A673 (cell line): Measurements from ENCODE around the gene TENT5C. TPM values are rescaled to one million over a fixed set of nuclear protein-coding genes. Genes with fewer than 3 reads are reported as not detected.

ENCODE experiments used
- BruUV-seq: library from RNA; stranded (reverse); fragments of 400-500 nt; replicated peaks from 2 replicates; lab custom pipeline; 2021; lab: Mats Ljungman, UMichigan
- CTCF ChIA-PET: fragments of 300-600 bp; sonication (Branson Sonifier 250); formaldehyde crosslinking; loops from one replicate; lab custom pipeline; 2022; ENCODE audit warnings: antibody characterized with exemption; lab: Charles Lee
- POLR2A ChIA-PET: fragments of 300-600 bp; sonication (Branson Sonifier 250); formaldehyde crosslinking; loops from one replicate; lab custom pipeline; 2022; ENCODE audit warnings: antibody characterized with exemption; ENCODE audit not compliant: low non-redundant PET; lab: Charles Lee
- DNase-seq: peaks from one replicate; pipeline ENCODE4 v3.0.0-alpha.2; 2015; ENCODE audit warnings: low spot score
- H3K27ac ChIP-seq: fragments of 200-600 bp; sonication (generic); 2 replicates; pipeline ENCODE4 v1.5.1; 2016; ENCODE audit warnings: mixed run types, low read depth, mild to moderate bottlenecking, mixed read lengths, antibody characterized with exemption, low read length; ENCODE audit not compliant: poor library complexity, severe bottlenecking
- H3K27me3 ChIP-seq: fragments of 200-600 bp; sonication (generic); replicated peaks from 2 replicates; pipeline ENCODE4 v1.6.1; 2017; ENCODE audit warnings: mixed run types, low read depth, mild to moderate bottlenecking, mixed read lengths, antibody characterized with exemption, low read length; ENCODE audit not compliant: insufficient read depth, poor library complexity
- H3K36me3 ChIP-seq: fragments of 200-600 bp; sonication (generic); 2 replicates; pipeline ENCODE4 v1.6.1; 2016; ENCODE audit warnings: mixed run types, mild to moderate bottlenecking, mixed read lengths, antibody characterized with exemption, low read length; ENCODE audit not compliant: insufficient read depth, poor library complexity, severe bottlenecking
- H3K4me1 ChIP-seq: fragments of 200-600 bp; sonication (generic); 2 replicates; pipeline ENCODE4 v1.6.1; 2017; ENCODE audit warnings: mixed run types, mild to moderate bottlenecking, mixed read lengths, antibody characterized with exemption, low read length; ENCODE audit not compliant: insufficient read depth, poor library complexity, severe bottlenecking
- H3K4me3 ChIP-seq: fragments of 200-600 bp; sonication (generic); 2 replicates; pipeline ENCODE4 v1.5.1; 2016; ENCODE audit warnings: low read depth, mixed run types, mild to moderate bottlenecking, mixed read lengths, low read length; ENCODE audit not compliant: poor library complexity, severe bottlenecking
- H3K9me3 ChIP-seq: fragments of 200-600 bp; sonication (generic); 2 replicates; pipeline ENCODE4 v1.6.1; 2016; ENCODE audit warnings: mixed run types, low read depth, mild to moderate bottlenecking, mixed read lengths, antibody characterized with exemption, low read length; ENCODE audit not compliant: poor library complexity, severe bottlenecking
- EZH2 ChIP-seq: fragments of 200-600 bp; sonication (generic); IDR thresholded peaks from 2 replicates; pipeline ENCODE4 v1.6.1; 2017; ENCODE audit warnings: borderline replicate concordance, low read depth, mild to moderate bottlenecking, mixed read lengths, antibody characterized with exemption, low read length; ENCODE audit not compliant: poor library complexity, severe bottlenecking
- intact Hi-C: fragments of 100-400 bp; cut with micrococcal nuclease; formaldehyde crosslinking; loops from one replicate; pipeline ENCODE4 v1.10.0; 2022; ENCODE audit not compliant: unreplicated experiment
- total RNA-seq: library from RNA; stranded (reverse); gene quantifications from 2 replicates; pipeline ENCODE4 v1.2.3, GENCODE V29; 2021
- TF ChIP-seq, protein P1 (sequence below): fragments of 300-800, 200-600 bp; sonication (generic); conservative IDR thresholded peaks from 2 replicates; pipeline ENCODE4 v1.5.1; 2017; ENCODE audit warnings: low read depth, mild to moderate bottlenecking, antibody characterized with exemption, low read length, moderate library complexity, mixed read lengths

TENT5C gene
- total RNA-seq, 1 experiment from 2014 or later: 1.1 TPM

GRCh38 chr1:117660271-117660965, 54.6 kb downstream of the TENT5C start:
- intact Hi-C loops: no loop called here
- H3K27me3 ChIP-seq: no peaks in the 10 kb centered on the region
- H3K9me3 ChIP-seq: no peaks in the 10 kb centered on the region
- no peaks in the 10 kb centered on the region for H3K4me1 ChIP-seq
- H3K4me3 ChIP-seq: no peak overlapping the region
- TF ChIP-seq, protein P1, sequence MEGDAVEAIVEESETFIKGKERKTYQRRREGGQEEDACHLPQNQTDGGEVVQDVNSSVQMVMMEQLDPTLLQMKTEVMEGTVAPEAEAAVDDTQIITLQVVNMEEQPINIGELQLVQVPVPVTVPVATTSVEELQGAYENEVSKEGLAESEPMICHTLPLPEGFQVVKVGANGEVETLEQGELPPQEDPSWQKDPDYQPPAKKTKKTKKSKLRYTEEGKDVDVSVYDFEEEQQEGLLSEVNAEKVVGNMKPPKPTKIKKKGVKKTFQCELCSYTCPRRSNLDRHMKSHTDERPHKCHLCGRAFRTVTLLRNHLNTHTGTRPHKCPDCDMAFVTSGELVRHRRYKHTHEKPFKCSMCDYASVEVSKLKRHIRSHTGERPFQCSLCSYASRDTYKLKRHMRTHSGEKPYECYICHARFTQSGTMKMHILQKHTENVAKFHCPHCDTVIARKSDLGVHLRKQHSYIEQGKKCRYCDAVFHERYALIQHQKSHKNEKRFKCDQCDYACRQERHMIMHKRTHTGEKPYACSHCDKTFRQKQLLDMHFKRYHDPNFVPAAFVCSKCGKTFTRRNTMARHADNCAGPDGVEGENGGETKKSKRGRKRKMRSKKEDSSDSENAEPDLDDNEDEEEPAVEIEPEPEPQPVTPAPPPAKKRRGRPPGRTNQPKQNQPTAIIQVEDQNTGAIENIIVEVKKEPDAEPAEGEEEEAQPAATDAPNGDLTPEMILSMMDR: no peak
- TF ChIP-seq EZH2: no peak
- ChIA-PET POLR2A (no interaction called here), CTCF (no interaction called here)
- BruUV-seq: no TSS peak
- H3K27ac ChIP-seq: no peak overlapping the region
- no peak for DNase-seq
- no peaks in the 10 kb centered on the region for H3K36me3 ChIP-seq

DNA sequence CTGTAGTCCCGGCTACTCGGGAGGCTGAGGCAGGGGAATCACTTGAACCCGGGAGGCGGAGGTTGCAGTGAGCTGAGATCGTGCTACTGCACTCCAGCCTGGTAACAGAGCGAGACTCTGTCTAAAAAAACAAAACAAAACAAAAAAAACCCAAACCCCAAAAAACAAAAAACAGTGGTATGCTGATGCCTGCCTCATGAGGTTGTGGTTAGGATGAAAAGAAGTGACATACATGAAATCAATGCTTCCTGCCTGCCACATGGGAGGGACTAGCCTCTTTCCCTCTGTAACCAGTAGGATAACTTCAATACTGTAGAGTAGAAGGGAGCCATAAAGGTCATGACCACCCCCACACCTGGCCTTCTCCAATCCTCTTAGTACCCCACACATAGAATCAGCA, 55.2 kb downstream of the TENT5C start:
- TF ChIP-seq, protein P1: no peak
- no peak for TF ChIP-seq EZH2
- H3K36me3 ChIP-seq: no peaks in the 10 kb centered on the region
- no peaks in the 10 kb centered on the region for H3K4me1 ChIP-seq
- H3K27ac ChIP-seq: no peak overlapping the region
- H3K4me3 ChIP-seq: no peak overlapping the region
- intact Hi-C loops: no loop called here
- no peak for DNase-seq
- POLR2A ChIA-PET: no interaction called here
- H3K27me3 ChIP-seq: no peaks in the 10 kb centered on the region
- no TSS peak for BruUV-seq
- no peaks in the 10 kb centered on the region for H3K9me3 ChIP-seq
- CTCF ChIA-PET: no interaction called here

DNA sequence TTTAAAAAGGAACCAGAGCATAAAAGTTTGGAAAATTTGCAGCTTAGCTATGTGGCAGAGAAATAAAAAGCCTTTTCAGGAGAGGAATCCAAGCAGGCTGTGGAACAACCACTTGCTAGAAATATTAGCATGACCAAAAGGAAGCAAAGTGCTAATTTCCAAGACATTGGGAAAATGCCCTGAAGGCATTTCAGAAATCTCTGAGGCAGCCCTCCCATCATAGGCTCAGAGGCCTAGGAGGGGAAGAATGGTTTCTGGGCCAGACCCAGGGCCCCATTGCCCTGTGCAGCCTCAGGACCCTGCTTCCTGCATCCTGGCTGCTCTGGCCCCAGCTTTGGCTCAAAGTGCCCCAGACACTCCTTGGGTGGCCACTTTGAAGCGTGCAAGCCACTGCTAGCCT, 56.8 kb downstream of the TENT5C start:
- H3K4me3 ChIP-seq: no peak overlapping the region
- POLR2A ChIA-PET: no interaction called here

More for the DNA sequence above, 56.8 kb downstream of the TENT5C start:
- TF ChIP-seq, protein P1: no peak
- H3K27me3 ChIP-seq: no peaks in the 10 kb centered on the region
- intact Hi-C loops: no loop called here
- BruUV-seq: no TSS peak
- DNase-seq: no peak
- no peak overlapping the region for H3K27ac ChIP-seq
- H3K9me3 ChIP-seq: no peaks in the 10 kb centered on the region
- CTCF ChIA-PET: no interaction called here
- H3K36me3 ChIP-seq: no peaks in the 10 kb centered on the region
- H3K4me1 ChIP-seq: no peaks in the 10 kb centered on the region
